Left ventricle myocardium inferior (tissue), 1 donor: ENCODE data around the gene HAO1. TPM values are rescaled to one million over a fixed set of nuclear protein-coding genes. Genes with fewer than 3 reads are reported as not detected.

ENCODE experiments used
- DNase-seq: peaks from one replicate; pipeline ENCODE4 v3.0.0-alpha.2; 2020
- H3K27ac ChIP-seq: fragments of 200-600 bp; replicated peaks from 2 replicates; pipeline ENCODE4 v1.8.0; 2021
- H3K27me3 ChIP-seq: fragments of 200-600 bp; 2 replicates; pipeline ENCODE4 v1.8.0; 2021; ENCODE audit warnings: low read depth
- H3K36me3 ChIP-seq: fragments of 200-600 bp; 2 replicates; pipeline ENCODE4 v1.8.0; 2021
- H3K4me1 ChIP-seq: fragments of 200-600 bp; 2 replicates; pipeline ENCODE4 v1.8.0; 2021
- H3K4me3 ChIP-seq: fragments of 200-600 bp; 2 replicates; pipeline ENCODE4 v1.8.0; 2021; ENCODE audit warnings: mild to moderate bottlenecking, moderate library complexity
- H3K9me3 ChIP-seq: fragments of 200-600 bp; replicated peaks from 2 replicates; pipeline ENCODE4 v1.8.0; 2021
- intact Hi-C: fragments of 100-400 bp; cut with micrococcal nuclease; formaldehyde crosslinking; loops from one replicate; pipeline ENCODE4 v1.11.0; 2022
- total RNA-seq: library from RNA; stranded (reverse); fragmentation: NEBNext Ultra II Directional; extraction: Animal tissue kit (Norgen Biotek cat#: 25700); gene quantifications from one replicate; pipeline ENCODE4 v1.2.1, GENCODE V29; 2021
- TF ChIP-seq, protein P1 (sequence below): fragments of 200-600 bp; IDR thresholded peaks from 2 replicates; pipeline ENCODE4 v1.8.0; 2021; ENCODE audit warnings: antibody characterized with exemption, mild to moderate bottlenecking, borderline replicate concordance
- donor health status: DM: no; HTN: yes; CAD: no; lungs with severe emphysema.

The HAO1 gene
- total RNA-seq, 1 donor from 2014 or later: not detected

GRCh38 chr20:7849675-7850074, 90.6 kb downstream of the HAO1 start:
- intact Hi-C loops: no loop called here
- Histone ChIP-seq H3K27me3 (no peaks in the 10 kb centered on the region), H3K36me3 (no peaks in the 10 kb centered on the region), H3K4me3 (no peak overlapping the region), H3K9me3 (no peaks in the 10 kb centered on the region), H3K4me1 (no peaks in the 10 kb centered on the region), H3K27ac (no peak overlapping the region)
- TF ChIP-seq, protein P1, sequence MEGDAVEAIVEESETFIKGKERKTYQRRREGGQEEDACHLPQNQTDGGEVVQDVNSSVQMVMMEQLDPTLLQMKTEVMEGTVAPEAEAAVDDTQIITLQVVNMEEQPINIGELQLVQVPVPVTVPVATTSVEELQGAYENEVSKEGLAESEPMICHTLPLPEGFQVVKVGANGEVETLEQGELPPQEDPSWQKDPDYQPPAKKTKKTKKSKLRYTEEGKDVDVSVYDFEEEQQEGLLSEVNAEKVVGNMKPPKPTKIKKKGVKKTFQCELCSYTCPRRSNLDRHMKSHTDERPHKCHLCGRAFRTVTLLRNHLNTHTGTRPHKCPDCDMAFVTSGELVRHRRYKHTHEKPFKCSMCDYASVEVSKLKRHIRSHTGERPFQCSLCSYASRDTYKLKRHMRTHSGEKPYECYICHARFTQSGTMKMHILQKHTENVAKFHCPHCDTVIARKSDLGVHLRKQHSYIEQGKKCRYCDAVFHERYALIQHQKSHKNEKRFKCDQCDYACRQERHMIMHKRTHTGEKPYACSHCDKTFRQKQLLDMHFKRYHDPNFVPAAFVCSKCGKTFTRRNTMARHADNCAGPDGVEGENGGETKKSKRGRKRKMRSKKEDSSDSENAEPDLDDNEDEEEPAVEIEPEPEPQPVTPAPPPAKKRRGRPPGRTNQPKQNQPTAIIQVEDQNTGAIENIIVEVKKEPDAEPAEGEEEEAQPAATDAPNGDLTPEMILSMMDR: no peak
- DNase-seq: no peak

GRCh38 chr20:7848351-7848750, 91.9 kb downstream of the HAO1 start:
- no peaks in the 10 kb centered on the region for H3K27me3 ChIP-seq
- no peak for DNase-seq
- no peaks in the 10 kb centered on the region for H3K9me3 ChIP-seq
- intact Hi-C loops: no loop called here
- H3K36me3 ChIP-seq: no peaks in the 10 kb centered on the region
- no peak overlapping the region for H3K4me3 ChIP-seq
- no peaks in the 10 kb centered on the region for H3K4me1 ChIP-seq
- H3K27ac ChIP-seq: no peak overlapping the region
- TF ChIP-seq, protein P1: no peak

DNA sequence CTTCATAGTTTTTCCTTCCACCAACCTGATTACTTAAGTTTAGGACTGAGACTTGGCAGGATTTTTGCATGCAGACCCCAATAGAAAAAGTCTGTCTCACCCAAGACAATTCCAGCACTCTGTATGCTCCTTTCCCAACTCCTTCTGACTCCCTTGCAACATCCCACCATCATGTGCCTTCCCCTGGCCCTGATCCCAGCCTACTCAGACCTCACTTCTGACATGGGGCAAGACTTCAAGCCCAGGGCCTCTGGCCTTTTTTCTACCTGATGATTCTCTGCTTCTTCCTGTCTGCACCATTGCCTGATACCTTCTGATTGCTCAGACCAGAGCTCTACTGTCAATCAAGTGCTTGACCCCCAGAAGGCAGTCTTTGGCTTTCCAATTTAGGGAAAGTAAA, 96.6 kb downstream of the HAO1 start:
- intact Hi-C loops: no loop called here
- no peaks in the 10 kb centered on the region for H3K9me3 ChIP-seq
- H3K4me1 ChIP-seq: no peaks in the 10 kb centered on the region
- TF ChIP-seq, protein P1: no peak
- no peaks in the 10 kb centered on the region for H3K27me3 ChIP-seq
- H3K27ac ChIP-seq: no peak overlapping the region
- H3K36me3 ChIP-seq: no peaks in the 10 kb centered on the region
- H3K4me3 ChIP-seq: no peak overlapping the region
- no peak for DNase-seq

GRCh38 chr20:7841971-7842310, 98.3 kb downstream of the HAO1 start:
- Histone ChIP-seq H3K4me1 (no peaks in the 10 kb centered on the region), H3K27ac (peak overlapping the region; percentile 43), H3K4me3 (no peak overlapping the region), H3K36me3 (no peaks in the 10 kb centered on the region), H3K9me3 (no peaks in the 10 kb centered on the region), H3K27me3 (no peaks in the 10 kb centered on the region)
- peak; percentile 30 for DNase-seq
- TF ChIP-seq, protein P1: no peak
- intact Hi-C loops: no loop called here

DNA sequence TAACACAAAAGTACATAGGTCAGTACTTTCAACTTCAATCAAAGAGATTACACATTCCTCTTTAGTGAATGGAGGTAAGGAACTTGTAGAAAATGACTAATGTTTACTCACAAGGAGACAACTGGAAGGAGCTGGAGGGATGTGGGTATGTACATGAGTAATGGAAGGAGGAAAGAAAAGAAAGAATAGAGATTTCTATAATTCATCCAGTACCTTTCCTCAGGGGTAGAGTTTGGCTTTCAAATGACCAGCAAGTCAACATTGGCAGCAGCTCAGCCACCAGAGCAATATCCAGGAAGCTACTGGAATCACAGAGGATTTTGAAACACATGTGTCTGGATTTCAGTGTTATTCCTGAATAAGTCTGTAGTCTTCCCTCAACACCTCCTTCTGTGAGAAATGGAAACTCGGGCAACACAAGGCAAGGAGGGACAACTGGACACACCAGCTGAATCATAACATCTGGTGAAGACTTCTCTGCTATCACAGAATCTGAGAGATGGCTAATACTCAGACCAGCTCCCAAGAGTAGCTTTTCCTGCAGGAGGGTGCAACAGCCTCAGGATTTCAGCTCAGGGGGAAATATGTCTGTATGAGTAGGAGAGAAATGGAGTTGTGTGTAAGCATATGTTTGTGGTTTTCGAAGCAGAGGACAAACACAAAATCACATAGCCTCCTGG, 98.8 kb downstream of the HAO1 start:
- Histone ChIP-seq H3K36me3 (no peaks in the 10 kb centered on the region), H3K27me3 (no peaks in the 10 kb centered on the region), H3K27ac (peak overlapping the region; percentile 43), H3K4me3 (no peak overlapping the region), H3K4me1 (no peaks in the 10 kb centered on the region), H3K9me3 (no peaks in the 10 kb centered on the region)
- DNase-seq: no peak
- intact Hi-C loops: no loop called here
- TF ChIP-seq, protein P1: no peak
